BLaER1 treated with 17β-estradiol and CSF1 and Interleukin-3, amounts not matched to agents 10 nM and 100 nM (cell line): ENCODE measurements around the gene STK32B.

Experiments
- H3K27ac ChIP-seq, 11 experiments: shearing (Covaris generic); formaldehyde crosslinking; 2 replicates each; pipeline ENCODE4 v1.8.1; 2022
- H3K27me3 ChIP-seq, 11 experiments: shearing (Covaris generic); formaldehyde crosslinking; 2 replicates each; pipeline ENCODE4 v1.8.1; 2022
- H3K36me3 ChIP-seq, 11 experiments: shearing (Covaris generic); formaldehyde crosslinking; 2 replicates each; pipeline ENCODE4 v1.8.1; 2022
- H3K4me1 ChIP-seq, 10 experiments: shearing (Covaris generic); formaldehyde crosslinking; 2 replicates each; pipeline ENCODE4 v1.8.1; 2022
- H3K4me2 ChIP-seq, 11 experiments: shearing (Covaris generic); formaldehyde crosslinking; 2 replicates each; pipeline ENCODE4 v1.8.1; 2022
- H3K4me3 ChIP-seq, 10 experiments: shearing (Covaris generic); formaldehyde crosslinking; 2 replicates each; pipeline ENCODE4 v1.8.1; 2022
- H3K9ac ChIP-seq, 11 experiments: shearing (Covaris generic); formaldehyde crosslinking; 2 replicates each; pipeline ENCODE4 v1.8.1; 2022
- H3K9me3 ChIP-seq, 11 experiments: shearing (Covaris generic); formaldehyde crosslinking; replicated peaks in 1 of 11; 2 replicates each; pipeline ENCODE4 v1.8.1; 2022
- H4K20me1 ChIP-seq, 11 experiments: shearing (Covaris generic); formaldehyde crosslinking; 2 replicates each; pipeline ENCODE4 v1.8.1; 2022
- Cebpa-rat ChIP-seq, 11 experiments: shearing (Covaris generic); IDR thresholded peaks; 2 replicates each; pipeline ENCODE4 v1.8.1; 2022

STK32B gene

DNA sequence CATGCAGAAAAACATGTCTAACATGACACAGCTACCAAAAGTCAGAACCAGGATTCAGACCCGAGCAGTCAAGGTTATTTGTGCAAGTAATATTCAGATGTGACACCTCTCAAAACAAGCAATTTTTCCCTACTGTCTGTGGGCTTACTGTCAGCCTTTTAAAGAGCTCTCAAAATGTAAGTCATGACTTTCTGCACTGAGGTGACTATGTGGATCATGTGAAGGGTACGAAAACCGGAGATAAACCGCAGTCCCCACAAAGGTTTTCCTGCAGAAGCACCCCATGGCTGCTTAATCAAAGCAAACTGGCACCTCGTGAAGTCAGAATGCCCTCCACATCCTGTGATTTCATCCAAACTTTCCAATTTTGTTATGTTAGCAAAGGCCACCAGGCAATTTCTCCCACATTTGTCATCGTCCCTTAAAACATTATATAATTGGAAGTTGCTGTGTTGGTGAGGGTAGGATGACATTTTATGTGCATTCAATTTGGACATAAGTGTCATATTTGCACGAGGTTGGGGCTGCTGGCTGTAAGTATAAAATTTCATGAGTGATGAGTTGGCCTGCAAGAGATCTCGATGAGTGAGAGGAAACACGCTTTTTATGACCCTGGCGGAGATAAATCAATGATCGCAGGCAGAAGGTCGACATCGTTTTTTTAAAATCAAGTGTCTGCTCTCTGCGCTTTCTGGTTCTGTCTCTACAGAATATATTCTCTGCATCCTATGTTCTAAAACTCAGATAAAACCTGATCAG lies 161.2 kb downstream of the STK32B start:
- Histone ChIP-seq H3K9me3 (peaks cover 0 to 7% (median 0%) of the 10 kb centered on the region in 11 experiments; a peak in 2 of 22 replicates), H3K9ac (no peak overlapping the region), H3K4me3 (no peak overlapping the region), H4K20me1 (no peaks in the 10 kb centered on the region), H3K27me3 (no peaks in the 10 kb centered on the region), H3K4me2 (no peak overlapping the region), H3K4me1 (no peaks in the 10 kb centered on the region), H3K36me3 (no peaks in the 10 kb centered on the region; a peak in 1 of 22 replicates), H3K27ac (no peak overlapping the region)
- TF ChIP-seq Cebpa-rat (IDR thresholded peaks at IDR 0.05): no peak

DNA sequence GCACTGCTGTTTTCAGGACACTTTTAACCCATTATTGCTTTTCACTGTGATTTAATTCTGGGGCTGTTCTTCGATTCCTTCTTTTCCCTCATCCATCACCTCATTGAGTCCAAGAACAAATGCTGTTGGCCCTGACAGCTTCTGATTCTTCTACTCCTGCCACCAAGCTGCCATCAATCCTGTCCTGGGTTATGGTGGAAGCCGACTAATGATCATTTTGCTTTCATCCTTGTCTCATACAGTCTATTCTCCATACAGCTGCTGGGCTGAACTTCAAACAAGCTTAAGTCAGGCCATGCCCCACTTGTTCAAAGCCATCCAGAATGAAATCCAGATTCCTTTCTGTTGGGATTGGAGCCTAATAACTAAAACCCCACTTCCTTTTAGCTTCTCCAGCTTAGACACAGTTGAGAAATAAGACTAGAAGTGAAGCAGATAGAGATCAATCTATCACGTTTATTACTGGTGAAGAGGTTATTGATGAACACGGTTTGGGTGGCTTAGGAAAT lies 161.9 kb downstream of the STK32B start:
- TF ChIP-seq Cebpa-rat (IDR thresholded peaks at IDR 0.05): no peak
- Histone ChIP-seq H4K20me1 (no peaks in the 10 kb centered on the region), H3K36me3 (no peaks in the 10 kb centered on the region), H3K27ac (no peak overlapping the region), H3K27me3 (no peaks in the 10 kb centered on the region), H3K9ac (no peak overlapping the region), H3K4me1 (no peaks in the 10 kb centered on the region), H3K9me3 (peaks cover 0 to under 1% (median 0%) of the 10 kb centered on the region in 11 experiments; a peak in 2 of 22 replicates), H3K4me2 (no peak overlapping the region), H3K4me3 (no peak overlapping the region)

DNA sequence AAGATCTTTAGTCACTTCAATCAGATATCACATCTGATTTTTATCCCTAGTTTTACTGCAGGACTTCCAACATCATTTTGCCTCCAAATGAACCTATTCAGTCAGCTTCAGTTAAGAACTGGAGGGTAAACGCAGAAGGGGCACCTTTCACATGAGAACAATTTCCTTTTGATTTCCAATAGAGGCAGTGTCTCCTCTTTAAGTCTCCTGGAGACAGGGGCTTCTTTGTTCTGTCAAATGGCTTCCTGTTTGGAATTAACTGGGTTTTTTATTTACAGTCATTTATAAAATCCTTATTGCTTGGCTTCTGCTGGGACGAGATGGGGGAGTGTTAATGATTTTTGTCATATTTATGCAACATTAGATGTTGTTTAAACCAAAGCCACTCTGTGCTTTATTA lies 164.0 kb downstream of the STK32B start:
- H3K4me3 ChIP-seq: no peak overlapping the region
- H3K9me3 ChIP-seq: peaks cover 0 to 4% (median 0%) of the 10 kb centered on the region in 11 experiments; a peak in 4 of 22 replicates
- peaks cover 0 to 8% (median 0%) of the 10 kb centered on the region in 11 experiments; a peak in 3 of 22 replicates for H4K20me1 ChIP-seq
- H3K9ac ChIP-seq: no peak overlapping the region
- no peaks in the 10 kb centered on the region for H3K27me3 ChIP-seq
- H3K27ac ChIP-seq: no peak overlapping the region
- TF ChIP-seq Cebpa-rat (IDR thresholded peaks at IDR 0.05): no peak
- no peaks in the 10 kb centered on the region for H3K4me1 ChIP-seq
- no peaks in the 10 kb centered on the region for H3K36me3 ChIP-seq
- H3K4me2 ChIP-seq: no peak overlapping the region

DNA sequence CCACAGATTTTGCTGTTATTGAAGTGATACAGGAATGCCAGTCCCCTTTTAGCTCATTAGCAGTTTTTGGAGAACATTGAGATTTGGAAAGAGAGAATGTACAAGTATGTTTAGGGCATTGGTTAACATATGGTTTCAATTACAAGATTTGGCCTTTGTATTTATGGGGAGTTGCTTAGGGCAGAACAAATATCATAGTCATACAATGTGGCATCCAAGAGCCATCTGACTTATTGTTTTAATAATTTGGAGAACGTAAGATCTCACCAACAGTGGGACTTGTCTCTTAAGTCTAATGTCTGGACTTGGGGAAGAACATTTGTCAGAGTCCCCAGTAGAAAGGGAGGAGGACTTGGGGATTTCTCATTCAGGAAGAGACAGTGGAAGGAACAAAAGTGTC lies 166.1 kb downstream of the STK32B start:
- no peak for TF ChIP-seq Cebpa-rat (IDR thresholded peaks at IDR 0.05)
- H3K9me3 ChIP-seq: peaks cover 16 to 25% (median 21%) of the 10 kb centered on the region in 11 experiments
- no peak overlapping the region for H3K4me2 ChIP-seq
- peaks cover 0 to 7% (median 0%) of the 10 kb centered on the region in 11 experiments; a peak in 2 of 22 replicates for H3K36me3 ChIP-seq
- H3K27ac ChIP-seq: no peak overlapping the region
- H4K20me1 ChIP-seq: peaks cover 0 to 8% (median 0%) of the 10 kb centered on the region in 11 experiments; a peak in 3 of 22 replicates
- H3K4me1 ChIP-seq: no peaks in the 10 kb centered on the region
- H3K9ac ChIP-seq: no peak overlapping the region
- H3K4me3 ChIP-seq: no peak overlapping the region
- H3K27me3 ChIP-seq: no peaks in the 10 kb centered on the region

DNA sequence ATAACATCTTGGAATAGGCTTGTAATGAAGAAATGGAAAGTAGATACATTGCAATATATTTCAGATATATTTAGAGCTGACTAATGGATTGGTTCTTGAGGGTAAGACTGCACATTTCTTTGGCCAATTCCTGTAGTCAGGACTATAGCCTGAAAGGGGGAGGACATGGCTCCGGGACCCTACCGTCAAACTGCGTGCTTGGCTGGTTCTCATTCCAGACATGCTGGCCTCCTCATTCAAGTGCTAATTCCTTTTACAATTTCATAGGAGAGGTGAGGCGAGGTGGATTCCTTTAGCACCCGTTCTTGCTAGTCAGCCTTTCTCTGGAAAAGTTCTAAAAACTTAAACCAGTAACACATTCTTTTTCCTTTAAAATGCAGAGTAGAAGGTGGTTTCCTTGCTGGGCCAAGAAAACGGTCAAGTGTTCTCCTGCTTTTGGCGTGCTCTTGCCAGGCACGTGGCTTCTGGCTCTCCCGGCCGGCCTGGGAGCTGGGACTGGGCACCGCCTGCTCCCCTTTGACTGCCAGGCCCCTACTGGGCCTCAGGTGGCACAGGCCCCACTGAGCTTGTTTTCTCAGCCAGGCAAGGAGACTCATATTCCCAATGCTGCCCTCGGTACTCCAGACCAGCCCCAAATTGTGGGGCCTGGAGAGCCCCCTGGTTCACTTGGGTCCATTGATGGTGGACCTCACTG lies 167.2 kb downstream of the STK32B start:
- H3K27me3 ChIP-seq: no peaks in the 10 kb centered on the region
- H3K4me3 ChIP-seq: no peak overlapping the region
- no peak overlapping the region for H3K27ac ChIP-seq
- no peak for TF ChIP-seq Cebpa-rat (IDR thresholded peaks at IDR 0.05)
- H3K4me1 ChIP-seq: no peaks in the 10 kb centered on the region
- no peak overlapping the region for H3K4me2 ChIP-seq
- H4K20me1 ChIP-seq: peaks cover 0 to 8% (median 0%) of the 10 kb centered on the region in 11 experiments; a peak in 3 of 22 replicates
- H3K9ac ChIP-seq: no peak overlapping the region
- H3K9me3 ChIP-seq: peaks cover 24 to 36% (median 30%) of the 10 kb centered on the region in 11 experiments
- peaks cover 0 to 8% (median 0%) of the 10 kb centered on the region in 11 experiments; a peak in 2 of 22 replicates for H3K36me3 ChIP-seq

GRCh38 chr4:5220028-5220427 lies 168.7 kb downstream of the STK32B start:
- Histone ChIP-seq H3K36me3 (peaks cover 0 to 8% (median 0%) of the 10 kb centered on the region in 11 experiments; a peak in 2 of 22 replicates), H3K4me3 (no peak overlapping the region), H3K27ac (no peak overlapping the region), H3K9ac (no peak overlapping the region), H3K27me3 (no peaks in the 10 kb centered on the region), H4K20me1 (peaks cover 0 to 8% (median 0%) of the 10 kb centered on the region in 11 experiments; a peak in 4 of 22 replicates), H3K4me2 (no peak overlapping the region), H3K4me1 (peaks cover 0 to 10% (median 8%) of the 10 kb centered on the region in 10 experiments; a peak in 15 of 20 replicates), H3K9me3 (peaks cover 24 to 36% (median 30%) of the 10 kb centered on the region in 11 experiments)
- TF ChIP-seq Cebpa-rat (IDR thresholded peaks at IDR 0.05): no peak

DNA sequence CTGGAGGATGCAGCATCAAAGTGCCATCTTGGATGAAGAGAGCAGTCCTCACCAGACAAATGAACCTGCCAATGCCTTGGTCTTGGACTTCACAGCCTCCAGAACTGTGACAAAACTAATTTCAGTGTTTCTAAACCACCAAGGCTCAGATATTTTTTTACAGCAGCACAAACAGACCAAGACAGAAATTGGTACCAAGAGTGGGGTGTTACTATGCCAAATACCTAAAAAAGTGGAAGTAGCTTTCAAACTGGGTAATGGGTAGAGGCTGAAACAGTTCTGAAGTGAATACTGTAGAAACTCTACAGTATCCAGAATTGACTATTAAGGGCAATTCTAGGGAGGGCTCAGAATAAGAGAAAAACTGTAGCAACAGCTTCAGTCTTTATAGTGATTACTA lies 170.8 kb downstream of the STK32B start:
- Histone ChIP-seq H3K27me3 (no peaks in the 10 kb centered on the region), H3K36me3 (peaks cover 0 to 8% (median 0%) of the 10 kb centered on the region in 11 experiments; a peak in 2 of 22 replicates)

GRCh38 chr4:5222951-5223350 lies 171.7 kb downstream of the STK32B start:
- H3K4me1 ChIP-seq: peaks cover 0 to 10% (median 8%) of the 10 kb centered on the region in 10 experiments; a peak in 15 of 20 replicates
- H3K36me3 ChIP-seq: peaks cover 0 to 8% (median 0%) of the 10 kb centered on the region in 11 experiments; a peak in 2 of 22 replicates
- H3K4me2 ChIP-seq: no peak overlapping the region
- no peak for TF ChIP-seq Cebpa-rat (IDR thresholded peaks at IDR 0.05)
- peaks cover 24 to 36% (median 30%) of the 10 kb centered on the region in 11 experiments for H3K9me3 ChIP-seq
- H3K9ac ChIP-seq: no peak overlapping the region
- H3K4me3 ChIP-seq: no peak overlapping the region
- H3K27me3 ChIP-seq: no peaks in the 10 kb centered on the region
- H4K20me1 ChIP-seq: peaks cover 0 to 8% (median 0%) of the 10 kb centered on the region in 11 experiments; a peak in 4 of 22 replicates
- no peak overlapping the region for H3K27ac ChIP-seq

More for the DNA sequence above, 170.8 kb downstream of the STK32B start:
- Histone ChIP-seq H4K20me1 (peaks cover 0 to 8% (median 0%) of the 10 kb centered on the region in 11 experiments; a peak in 4 of 22 replicates), H3K27ac (no peak overlapping the region), H3K9ac (no peak overlapping the region), H3K4me3 (no peak overlapping the region), H3K4me2 (no peak overlapping the region), H3K4me1 (peaks cover 0 to 10% (median 8%) of the 10 kb centered on the region in 10 experiments; a peak in 15 of 20 replicates), H3K9me3 (peaks cover 24 to 36% (median 30%) of the 10 kb centered on the region in 11 experiments)
- TF ChIP-seq Cebpa-rat (IDR thresholded peaks at IDR 0.05): no peak

- H3K36me3 ChIP-seq: peaks cover 0 to 8% (median 0%) of the 10 kb centered on the region in 11 experiments; a peak in 2 of 22 replicates
- no peaks in the 10 kb centered on the region for H3K27me3 ChIP-seq
- no peaks in the 10 kb centered on the region; a peak in 3 of 22 replicates for H4K20me1 ChIP-seq
- TF ChIP-seq Cebpa-rat (IDR thresholded peaks at IDR 0.05): no peak
- no peak overlapping the region for H3K4me3 ChIP-seq
- H3K4me2 ChIP-seq: peak overlapping the region in 8 of 11 experiments; percentile 19 to 55 (median 40); a peak in 15 of 22 replicates
- H3K9ac ChIP-seq: no peak overlapping the region
- peaks cover 24 to 36% (median 30%) of the 10 kb centered on the region in 11 experiments for H3K9me3 ChIP-seq
- H3K4me1 ChIP-seq: peaks cover 0 to 10% (median 8%) of the 10 kb centered on the region in 10 experiments; a peak in 15 of 20 replicates
- H3K27ac ChIP-seq: no peak overlapping the region
Observed at GRCh38 chr4:5224340-5224739, 173.1 kb downstream of the STK32B start.
